Measurements from ENCODE around the gene MARCHF2. TPM values are rescaled to one million over a fixed set of nuclear protein-coding genes. Genes with fewer than 3 reads are reported as not detected.

MARCHF2 gene
- total RNA-seq, 2 experiments from 2014 or later = 20.0 to 22.2 TPM

DNA sequence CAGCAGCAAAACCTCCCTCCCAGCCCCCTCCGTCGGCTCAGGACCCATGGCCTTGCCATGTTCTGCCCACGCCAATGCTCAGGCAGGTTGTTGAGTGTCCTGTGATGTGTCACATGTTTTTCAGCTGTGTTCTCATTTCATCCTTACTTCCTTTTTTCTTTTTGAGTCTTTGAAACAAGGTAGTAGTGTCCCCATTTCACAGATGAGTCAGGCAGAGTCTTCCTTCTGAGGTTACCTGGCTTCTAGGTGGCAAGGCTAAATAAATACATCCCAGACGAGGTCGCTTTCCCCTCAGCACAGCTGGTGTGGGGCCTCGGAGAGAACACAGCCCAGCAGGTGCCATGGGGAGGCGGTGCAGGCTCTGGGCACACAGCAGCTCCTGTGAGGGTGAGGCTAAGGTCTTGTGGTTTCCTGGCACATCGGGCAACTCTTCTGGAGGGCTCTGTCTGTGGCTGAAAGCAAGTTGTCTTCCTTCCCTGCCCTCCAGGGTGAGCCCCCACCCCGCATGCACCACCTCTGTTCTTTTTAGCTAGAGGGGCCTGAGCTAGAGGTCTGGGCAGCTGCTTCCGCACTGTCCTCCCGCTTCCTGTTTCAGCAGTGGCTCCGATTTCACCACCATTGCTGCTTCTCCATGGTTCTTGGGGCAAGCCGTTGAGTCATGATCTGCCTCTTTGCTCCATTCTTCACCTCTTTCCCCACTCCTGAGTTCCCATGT is 74.2 kb downstream of the MARCHF2 start:
- POLR2A ChIA-PET = interaction anchor here (0.9 to 2.9 kb wide), 17 partner anchors 8 to 106 kb away, joined by 3 to 26 read pairs (median 6); partner anchors contain the start of genes HNRNPM, MARCHF2 and ZNF414
- H3K9me3 Mint-ChIP-seq = no peaks in the 10 kb centered on the region

DNA sequence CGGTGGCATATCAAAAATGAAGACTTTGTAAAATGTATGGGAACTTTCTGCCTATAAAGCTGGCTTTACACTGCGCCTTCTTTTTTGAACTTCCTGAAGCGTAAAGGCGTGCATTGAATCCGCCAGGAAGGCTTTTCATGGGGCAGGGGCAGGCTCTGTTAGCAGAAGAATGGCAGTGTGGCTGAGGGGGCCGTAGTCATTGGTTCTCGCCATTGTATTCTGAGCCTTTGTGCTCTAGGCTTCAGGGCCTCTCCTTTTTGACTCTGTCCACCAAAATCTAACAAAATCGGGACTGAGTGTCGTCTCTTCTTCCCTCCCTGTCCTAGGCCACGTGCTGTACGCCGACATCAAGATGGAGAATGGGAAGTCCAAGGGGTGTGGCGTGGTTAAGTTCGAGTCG is 75.3 kb downstream of the MARCHF2 start:
- DNase-seq = no peak
- no peaks in the 10 kb centered on the region for H3K27me3 ChIP-seq (ENCODE audit: control insufficient read depth in 1 of 2, insufficient read depth in 2 of 2, low read length in 2 of 2)
- Mint-ChIP-seq H3K27me3 (no peaks in the 10 kb centered on the region), H3K36me3 (ENCODE audit: low read depth) (peaks cover 62% of the 10 kb centered on the region), H3K4me3 (peak overlapping the region; percentile 45), H3K9me3 (no peaks in the 10 kb centered on the region), H3K27ac (peak overlapping the region; percentile 85), H3K4me1 (ENCODE audit: low read depth) (peaks cover 41% of the 10 kb centered on the region)
- no peak overlapping the region for H3K4me3 ChIP-seq (ENCODE audit: low read length)
- H3K9me3 ChIP-seq (ENCODE audit: control insufficient read depth in 1 of 2, insufficient read depth in 1 of 2, low read length in 2 of 2) = no peaks in the 10 kb centered on the region
- peaks cover 38% of the 10 kb centered on the region for H3K4me1 ChIP-seq (ENCODE audit: insufficient read depth, low read length)
- no peak overlapping the region for H3K27ac ChIP-seq (ENCODE audit: low read depth in 1 of 2, low read length in 2 of 2)
- intact Hi-C loops (cut with DNase I, micrococcal nuclease) = loop anchor here in 1 of 2 experiments (5.0 kb wide), 1 partner anchor 36 kb away; no protein-coding TSS in a partner anchor
- H3K36me3 ChIP-seq (ENCODE audit: insufficient read depth, low read length) = peaks cover 60% of the 10 kb centered on the region
- no peak for TF ChIP-seq CTCF (IDR thresholded peaks at IDR 0.05)
- POLR2A ChIA-PET = interaction anchor here (1.7 to 2.9 kb wide), 4 partner anchors 25 to 105 kb away, joined by 4 to 26 read pairs (median 14); partner anchors contain the start of genes HNRNPM and ZNF414
- CTCF ChIA-PET = no interaction called here
- no peak for ATAC-seq (ENCODE audit: poor library complexity)

More for the DNA sequence above, 74.2 kb downstream of the MARCHF2 start:
- H3K27me3 ChIP-seq (ENCODE audit: control insufficient read depth in 1 of 2, insufficient read depth in 2 of 2, low read length in 2 of 2) = no peaks in the 10 kb centered on the region
- H3K4me1 ChIP-seq (ENCODE audit: insufficient read depth, low read length) = peaks cover 38% of the 10 kb centered on the region
- ATAC-seq (ENCODE audit: poor library complexity) (peak; percentile 89), DNase-seq (peak; percentile 46 to 81 (median 62))
- H3K36me3 ChIP-seq (ENCODE audit: insufficient read depth, low read length) = peaks cover 71% of the 10 kb centered on the region
- H3K4me3 ChIP-seq (ENCODE audit: low read length) = no peak overlapping the region
- intact Hi-C loops (cut with DNase I, micrococcal nuclease) = loop anchor here (1.0 to 5.0 kb wide), 2 partner anchors 35 to 93 kb away; no protein-coding TSS in a partner anchor
- peaks cover 46% of the 10 kb centered on the region for H3K4me1 Mint-ChIP-seq (ENCODE audit: low read depth)
- H3K27ac ChIP-seq (ENCODE audit: low read depth in 1 of 2, low read length in 2 of 2) = peak overlapping the region; percentile 57 to 64
- peak overlapping the region; percentile 85 for H3K27ac Mint-ChIP-seq
- H3K4me3 Mint-ChIP-seq = peak overlapping the region; percentile 59
- TF ChIP-seq CTCF (IDR thresholded peaks at IDR 0.05) = peak; percentile 60
- CTCF ChIA-PET = interaction anchor here (0.6 to 1.8 kb wide), 9 partner anchors 9 to 1051 kb away, joined by 3 to 22 read pairs (median 4); partner anchors contain the start of genes HNRNPM and MARCHF2
- no peaks in the 10 kb centered on the region for H3K27me3 Mint-ChIP-seq
- H3K9me3 ChIP-seq (ENCODE audit: control insufficient read depth in 1 of 2, insufficient read depth in 1 of 2, low read length in 2 of 2) = no peaks in the 10 kb centered on the region
- H3K36me3 Mint-ChIP-seq (ENCODE audit: low read depth) = peaks cover 73% of the 10 kb centered on the region

Small RNA genes within 50 kb of the gene (microRNA-seq; reads per million reads assigned to microRNA genes)
- 6.7 reads per million, percentile 31 among the genes with 10 or more reads in this experiment for gene MIR4999 (ENCODE audit: borderline microRNAs expressed, borderline replicate concordance)

Other genes starting within 250 kb of the MARCHF2 start
- 10 to 100 TPM in 1 of 2 experiments, 1 to 10 TPM in 1; 8.7 to 12.3 TPM for gene CERS4, start 203.9 kb upstream of the MARCHF2 start, total RNA-seq
- 10 to 100 TPM; 17.1 to 17.6 TPM for gene CD320, start 104.9 kb upstream of the MARCHF2 start, total RNA-seq
- 10 to 100 TPM; 42.0 to 42.7 TPM for gene NDUFA7, start 91.9 kb upstream of the MARCHF2 start, total RNA-seq
- 1,000 to 10,000 TPM; 3,333 to 3,342 TPM for gene RPS28, start 91.8 kb upstream of the MARCHF2 start, total RNA-seq
- 1 to 10 TPM in 1 of 2 experiments, under 1 TPM in 1; 0.87 to 1.1 TPM for gene KANK3, start 70.0 kb upstream of the MARCHF2 start, total RNA-seq
- not detected for gene ANGPTL4, start 49.1 kb upstream of the MARCHF2 start, total RNA-seq
- 10 to 100 TPM; 66.8 to 71.5 TPM for gene RAB11B, start 22.9 kb upstream of the MARCHF2 start, total RNA-seq
- 100 to 1,000 TPM; 269 to 272 TPM for gene HNRNPM, start 31.7 kb downstream of the MARCHF2 start, total RNA-seq
- 1 to 10 TPM; 4.3 to 6.3 TPM for gene PRAM1, start 89.3 kb downstream of the MARCHF2 start, total RNA-seq
- 10 to 100 TPM; 36.3 to 38.0 TPM for gene ZNF414, start 100.9 kb downstream of the MARCHF2 start, total RNA-seq
- gene MYO1F, start 164.1 kb downstream of the MARCHF2 start, total RNA-seq = 10 to 100 TPM; 66.7 to 67.4 TPM
- 10 to 100 TPM; 67.5 to 72.9 TPM for gene ADAMTS10, start 197.4 kb downstream of the MARCHF2 start, total RNA-seq
- gene NFILZ, start 217.3 kb downstream of the MARCHF2 start, total RNA-seq = not detected

Data from CD4-positive, alpha-beta T cell (primary cell).